HUDEP-2 (cell line): ENCODE measurements around the gene STARD13.

ENCODE experiments used
- DNase-seq, 76 experiments: peaks; one replicate each; lab custom pipeline; 2025; ENCODE audit not compliant: unreplicated experiment in 76 of 76; lab: John Stamatoyannopoulos, UW

Gene STARD13

DNA sequence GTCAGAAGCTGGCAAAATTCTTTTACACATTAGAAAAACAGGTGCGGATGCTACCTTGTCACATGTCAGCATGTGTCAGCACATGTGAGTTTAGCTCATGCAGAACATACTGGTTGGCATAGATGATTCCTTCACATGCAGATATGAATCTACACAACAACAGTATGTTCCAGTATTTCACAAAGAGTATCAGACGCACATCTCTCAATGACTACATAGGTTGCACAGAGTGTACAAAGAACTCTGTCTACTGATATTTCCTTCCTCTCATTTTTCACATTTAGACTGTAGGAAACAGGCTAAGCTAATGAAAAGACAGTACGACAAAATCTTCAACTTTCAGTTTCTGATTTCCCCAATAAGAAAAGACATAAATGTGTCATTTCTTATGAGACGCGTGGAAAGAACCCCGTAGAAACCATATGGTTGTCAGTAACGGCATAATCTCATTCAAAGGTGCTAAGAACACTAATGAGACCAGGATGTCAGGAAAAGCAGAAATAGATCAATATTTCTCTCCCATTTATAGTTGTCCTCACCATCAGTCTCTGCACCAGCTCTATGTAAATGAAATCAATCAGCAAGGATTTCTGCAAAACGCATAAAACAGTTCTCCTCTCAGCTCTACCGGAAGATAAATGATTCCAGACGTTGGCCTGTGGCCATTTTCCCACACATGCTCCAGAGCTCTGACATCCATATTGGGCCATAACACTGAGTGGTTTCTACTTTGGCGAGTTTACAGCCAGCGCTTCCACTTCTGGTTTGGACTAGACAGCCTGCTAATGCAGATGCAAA lies 81.2 kb downstream of the STARD13 start:
- DNase-seq: no peak

DNA sequence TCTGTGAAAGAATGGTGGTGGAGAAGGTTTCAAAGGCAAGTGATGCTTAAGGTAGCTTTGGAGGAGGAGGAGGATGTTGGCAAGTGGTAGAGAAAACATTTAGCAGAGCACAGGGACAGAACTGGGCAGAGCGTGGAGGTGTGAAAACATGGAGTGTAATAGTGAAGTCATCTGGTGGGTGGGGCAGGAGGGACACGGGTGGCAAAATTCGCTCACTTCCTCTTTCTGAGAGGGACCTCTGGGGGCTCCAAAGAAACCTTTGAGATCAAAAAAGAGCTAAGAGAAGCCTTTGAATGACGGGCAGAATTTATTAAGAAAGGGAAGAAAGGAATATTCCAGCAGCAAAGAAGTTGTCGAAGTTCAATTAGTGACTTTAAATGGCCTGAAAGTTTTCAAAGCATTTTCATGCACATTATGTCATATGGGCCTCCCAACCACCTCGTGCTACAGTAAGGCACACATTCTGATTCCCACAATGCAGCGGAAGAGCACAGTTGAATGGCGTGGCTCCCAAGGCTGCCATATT lies 82.8 kb downstream of the STARD13 start:
- no peak for DNase-seq

DNA sequence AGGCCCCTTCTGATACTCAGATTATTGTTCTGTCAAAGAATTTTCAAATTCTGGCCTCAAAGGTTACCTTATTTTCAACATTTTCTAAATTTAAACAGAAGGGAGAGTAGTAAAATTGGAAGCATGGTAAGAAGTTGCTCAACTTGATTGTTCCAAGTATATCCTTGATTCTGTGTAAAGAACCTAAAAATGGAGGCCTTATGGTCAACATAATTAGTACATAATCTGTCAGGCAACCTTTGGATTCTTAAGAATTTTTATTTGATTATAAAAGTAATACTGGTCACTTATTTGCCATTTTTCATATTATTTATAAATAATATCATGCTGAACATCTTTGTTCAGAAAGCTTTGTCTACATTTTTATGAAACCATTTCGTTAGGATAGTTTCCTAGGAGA lies 83.9 kb downstream of the STARD13 start:
- DNase-seq: no peak

DNA sequence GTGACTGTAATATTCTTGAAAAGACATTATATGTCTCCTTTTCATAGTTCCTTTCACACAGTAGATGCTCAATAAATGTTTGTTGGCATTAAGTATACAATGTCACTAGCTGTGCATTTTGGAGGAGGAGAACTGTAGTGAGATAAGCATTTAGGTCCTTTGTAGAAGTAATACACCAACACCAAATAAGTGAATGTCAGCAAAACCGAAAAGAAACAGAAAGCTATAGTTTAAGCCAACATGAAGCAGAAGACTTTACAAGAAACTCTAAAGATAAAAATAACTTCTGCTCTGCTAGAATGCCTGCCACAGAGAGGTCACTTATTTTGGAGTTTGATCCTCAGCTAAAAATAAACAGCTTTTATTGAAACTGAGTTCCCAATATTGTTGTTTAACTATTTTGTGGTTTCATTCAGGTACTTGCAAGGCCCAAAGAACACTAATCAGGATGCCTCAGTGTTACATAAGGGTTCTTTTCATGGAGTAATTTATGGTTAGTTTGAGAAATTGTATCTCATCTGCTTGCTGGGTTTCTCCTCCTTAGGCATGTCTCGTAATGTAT lies 86.2 kb downstream of the STARD13 start:
- DNase-seq: no peak

DNA sequence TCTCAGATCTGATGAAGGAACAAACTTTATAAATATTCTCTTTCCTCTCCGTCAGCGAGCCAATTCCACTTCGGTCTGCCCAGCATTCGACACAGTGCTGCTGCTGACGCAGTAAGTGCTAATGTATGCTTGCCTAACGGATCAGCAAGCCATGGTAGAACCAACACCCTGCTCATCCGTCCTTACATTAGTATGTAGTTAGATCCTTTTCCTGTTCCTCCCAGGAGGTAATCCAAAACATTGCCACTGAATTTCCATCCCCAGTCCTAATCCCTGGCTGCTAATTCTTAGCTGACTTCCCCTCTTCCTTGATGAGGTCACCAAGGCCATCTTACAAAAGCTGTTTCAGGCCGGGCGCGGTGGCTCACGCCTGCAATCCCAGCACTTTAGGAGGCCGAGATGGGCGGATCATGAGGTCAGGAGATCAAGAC lies 88.0 kb downstream of the STARD13 start:
- no peak for DNase-seq

DNA sequence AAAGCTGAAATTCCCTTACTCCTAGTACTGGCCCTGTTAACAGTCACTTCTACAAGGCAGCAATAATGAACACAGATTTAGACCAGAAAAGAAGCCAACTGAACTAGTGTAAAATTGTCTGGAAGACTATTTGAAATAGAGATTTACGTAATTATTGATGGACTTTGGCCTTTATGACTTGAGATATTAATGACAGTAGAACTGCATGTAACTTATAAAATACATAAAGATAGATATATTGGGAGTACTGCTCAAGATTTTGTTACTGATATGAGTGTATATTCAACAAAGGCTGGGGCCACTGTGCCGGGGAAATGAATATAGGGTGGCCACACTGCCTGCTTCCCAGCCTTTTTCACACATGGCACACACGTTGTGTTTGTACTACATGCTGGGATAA lies 88.8 kb downstream of the STARD13 start:
- DNase-seq: no peak

DNA sequence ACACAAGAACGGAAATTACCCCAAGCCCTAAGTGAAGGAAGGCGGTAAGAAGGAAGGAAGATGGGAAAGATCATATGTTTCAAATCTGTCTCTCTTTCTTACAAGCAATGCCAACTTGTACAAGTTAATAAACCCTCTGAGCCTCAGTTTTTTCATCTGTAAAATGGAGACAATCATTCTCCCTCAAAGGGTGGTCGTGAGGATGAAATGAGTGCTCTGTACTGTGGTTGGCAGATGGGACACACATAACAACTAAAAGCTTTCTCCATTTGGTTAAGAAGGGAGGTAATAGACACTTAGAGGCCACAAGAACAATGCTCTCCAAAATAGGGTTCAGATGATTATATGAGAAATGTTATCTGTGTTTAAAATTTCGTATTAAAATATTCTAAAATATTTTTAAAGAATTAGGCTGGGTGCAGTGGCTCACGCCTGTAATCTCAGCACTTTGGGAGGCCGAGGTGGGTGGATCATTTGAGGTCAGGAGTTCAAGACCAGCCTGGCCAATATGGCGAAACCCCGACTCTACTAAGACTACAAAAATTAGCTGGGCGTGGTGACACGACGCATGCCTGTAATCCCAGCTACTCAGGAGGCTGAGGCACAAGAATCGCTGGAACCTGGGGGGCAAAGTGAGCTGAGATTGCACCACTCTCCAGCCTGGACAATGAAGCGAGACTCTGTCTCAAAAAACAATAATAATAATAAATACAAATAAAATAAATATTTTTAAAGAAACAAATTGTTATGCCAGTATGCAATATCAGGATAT lies 89.7 kb downstream of the STARD13 start:
- no peak for DNase-seq

DNA sequence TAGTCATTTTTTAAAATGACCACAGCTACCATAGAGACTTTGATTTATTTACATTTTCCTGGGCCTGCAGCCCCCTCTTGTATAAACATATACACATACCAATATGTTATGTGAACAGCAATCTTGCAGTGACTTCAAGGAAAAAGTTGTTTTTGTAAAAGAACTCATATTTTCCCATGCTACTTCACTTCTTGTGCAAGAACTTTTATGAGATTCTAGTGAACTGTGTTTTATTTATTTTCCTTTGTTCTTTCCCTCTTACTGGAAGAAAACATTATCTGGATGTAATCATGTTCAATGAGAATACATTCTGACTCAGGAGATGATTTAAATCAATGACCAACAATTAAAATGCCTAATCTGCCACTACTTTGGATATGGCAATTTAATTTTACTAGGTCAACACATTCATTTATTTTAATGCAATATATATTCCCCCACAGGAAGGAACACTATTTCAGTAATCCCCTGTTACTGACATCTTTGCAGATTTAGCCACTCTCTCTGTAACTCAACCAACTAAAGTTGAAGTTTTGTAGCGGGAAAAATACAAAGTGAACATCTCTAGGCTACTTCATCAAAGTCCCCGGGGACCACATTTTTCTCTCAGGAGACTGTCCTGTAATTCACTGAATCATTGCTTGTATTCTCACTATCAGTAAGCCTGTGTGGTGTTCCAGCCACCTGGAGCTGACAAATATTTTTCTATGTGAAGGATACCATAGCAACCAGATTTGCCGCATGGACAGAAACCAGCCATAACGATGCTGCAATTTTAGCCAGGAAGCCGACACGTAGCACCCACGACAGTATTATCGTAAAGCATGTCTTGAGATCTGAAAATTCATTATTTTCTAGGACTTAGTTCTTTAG lies 90.5 kb downstream of the STARD13 start:
- no peak for DNase-seq

DNA sequence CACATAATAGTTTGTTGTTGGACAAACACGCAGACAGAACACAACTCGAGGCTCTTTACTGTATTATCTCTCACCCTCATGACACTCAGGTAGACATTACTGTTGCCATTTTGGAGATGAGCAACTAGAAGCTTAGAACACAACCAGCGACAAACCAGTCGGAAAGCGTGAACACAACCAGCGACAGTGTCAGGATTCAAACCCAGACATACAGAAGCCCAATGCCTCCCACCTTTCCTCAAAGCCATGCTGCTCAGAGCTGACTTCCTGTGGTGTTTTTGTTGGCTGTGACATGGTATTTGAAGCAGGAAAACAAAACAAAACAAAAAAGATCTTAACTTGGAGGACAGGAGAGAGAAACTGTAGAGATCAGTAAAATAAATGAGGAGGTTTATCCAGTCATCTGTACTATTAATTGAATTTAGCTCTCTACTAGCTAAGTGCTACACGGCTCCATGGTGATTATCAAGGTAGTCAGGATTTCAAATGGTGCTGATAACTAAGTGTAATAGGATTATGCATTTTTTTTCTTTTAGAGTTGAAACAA lies 92.1 kb downstream of the STARD13 start:
- no peak for DNase-seq

DNA sequence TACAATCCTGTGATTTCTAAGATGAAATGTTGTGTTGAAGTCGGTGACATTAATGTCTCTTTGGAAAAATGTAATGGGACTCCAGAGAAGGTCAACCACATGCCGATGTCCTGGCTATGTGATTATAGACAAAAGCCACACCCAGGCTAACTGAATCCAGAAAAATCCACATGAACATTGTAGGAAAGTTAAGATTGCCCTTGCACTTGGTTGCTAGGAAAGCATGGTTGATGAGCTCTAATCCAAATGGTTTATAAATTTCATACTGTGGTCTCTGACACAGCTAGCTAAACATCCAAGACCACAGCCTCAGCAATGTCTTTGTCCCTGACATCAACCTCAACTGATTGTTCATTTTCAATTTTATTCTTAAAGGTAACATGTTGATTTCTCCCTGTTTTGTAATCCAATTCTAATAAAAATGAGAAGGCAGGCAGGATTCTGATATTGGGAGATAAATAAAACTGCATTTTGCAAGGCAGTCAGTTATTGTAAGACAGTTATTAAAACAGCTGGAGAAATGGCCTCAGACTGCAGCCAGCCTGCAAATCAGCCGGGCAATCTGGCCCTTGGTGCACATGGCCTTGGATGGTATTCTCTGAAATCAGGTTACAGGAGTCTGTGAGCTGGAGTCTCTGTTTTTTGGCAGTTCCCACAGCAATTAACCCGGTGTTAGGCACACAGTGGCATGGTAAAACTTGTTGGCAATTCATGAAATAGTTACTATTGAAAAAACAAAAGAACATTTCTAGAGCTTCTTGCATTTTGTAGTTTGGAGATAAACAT lies 93.9 kb downstream of the STARD13 start:
- DNase-seq: no peak

DNA sequence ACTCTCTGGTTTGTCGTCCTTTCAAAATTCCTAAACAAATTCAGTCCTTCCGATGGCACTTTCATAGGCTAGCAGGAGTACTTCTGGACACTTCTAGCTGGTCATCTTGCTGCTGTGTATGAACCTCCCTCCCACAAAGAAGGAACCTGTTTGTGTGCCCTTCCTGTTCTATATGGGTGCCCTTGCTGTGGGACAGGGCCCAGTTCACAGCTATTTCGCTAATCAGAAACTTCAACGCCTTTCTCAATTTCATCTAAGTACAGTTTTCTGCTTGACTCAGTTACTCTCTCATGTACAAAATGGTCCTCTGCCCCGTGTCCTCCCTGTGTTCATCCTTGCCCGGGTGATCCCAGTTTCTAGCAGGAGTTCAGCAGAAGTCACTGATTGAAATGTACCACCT lies 96.1 kb downstream of the STARD13 start:
- no peak for DNase-seq

DNA sequence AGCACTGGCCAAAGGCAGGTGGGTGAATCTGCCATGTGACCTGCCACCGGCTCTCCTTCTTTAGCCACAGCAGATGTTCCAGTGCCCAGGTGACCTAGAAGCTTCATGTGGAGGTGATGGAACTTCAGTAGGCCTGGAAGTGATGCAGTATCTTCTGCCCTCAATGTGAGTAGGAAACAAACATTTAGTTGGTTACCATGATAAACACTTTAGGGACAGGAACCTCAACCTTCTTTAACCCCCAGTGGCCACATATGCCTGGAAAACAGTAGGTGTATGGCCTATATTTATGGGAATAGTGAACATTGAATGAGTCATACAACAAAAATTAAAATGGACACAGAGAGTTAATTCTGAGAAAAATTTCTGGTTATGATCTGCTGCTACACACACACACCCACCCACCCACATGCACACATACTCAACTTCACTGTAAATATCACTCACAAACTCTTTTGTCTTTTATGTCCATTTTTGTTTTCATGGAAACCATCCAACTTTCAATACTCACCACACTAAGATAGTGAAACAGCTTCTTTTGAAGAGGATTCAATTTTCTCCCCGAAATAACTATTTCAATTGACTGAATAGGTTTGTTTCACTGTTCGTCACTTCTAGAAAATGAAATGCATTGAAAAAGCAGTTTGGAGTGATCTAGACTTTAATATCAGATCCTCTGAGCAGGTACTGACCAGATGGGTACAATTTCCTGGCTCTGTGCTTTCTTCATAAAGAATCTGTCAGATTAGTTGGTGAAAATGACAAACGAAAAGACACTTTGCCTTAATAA lies 97.3 kb downstream of the STARD13 start:
- no peak for DNase-seq

DNA sequence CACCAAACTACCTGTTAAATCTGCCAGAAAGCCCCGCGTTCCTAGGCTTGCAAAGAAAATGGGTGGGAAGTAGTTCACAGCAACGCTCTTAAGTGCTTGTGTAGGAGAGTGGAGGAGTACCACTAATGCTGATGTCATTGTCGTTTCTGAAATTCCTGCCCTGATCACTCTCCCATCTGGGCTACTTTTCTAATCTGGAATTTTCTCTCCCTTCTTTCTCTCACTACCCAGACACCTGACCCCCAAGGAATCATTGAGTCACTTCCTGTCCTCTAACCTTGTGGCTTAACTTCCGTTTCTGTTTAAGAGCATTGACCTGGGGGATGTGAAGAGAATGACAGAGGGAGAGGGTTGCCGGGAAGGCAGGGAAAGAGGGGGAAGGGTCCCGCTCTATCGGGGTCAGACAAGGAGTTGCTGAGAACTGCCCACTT lies 98.7 kb downstream of the STARD13 start:
- no peak for DNase-seq

DNA sequence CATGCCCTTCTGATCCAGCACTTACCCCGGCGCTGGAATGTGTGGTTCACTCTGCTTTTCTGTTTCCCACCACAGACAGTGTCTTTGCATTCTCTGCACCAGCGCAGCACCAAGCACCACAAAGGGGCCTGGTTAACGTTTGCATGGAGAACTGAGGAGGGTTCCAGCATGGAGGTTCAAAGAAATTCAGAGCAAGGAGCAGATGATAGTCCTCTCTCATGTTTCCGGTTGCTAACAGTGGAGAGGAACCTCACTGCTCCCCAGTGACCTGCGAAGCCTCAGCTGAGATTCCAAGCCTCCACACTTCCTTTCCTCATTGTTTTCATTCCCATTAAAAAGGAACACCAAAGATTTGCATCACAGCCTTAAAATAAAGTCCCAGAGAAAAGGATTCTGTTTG lies 99.7 kb downstream of the STARD13 start:
- DNase-seq: no peak

DNA sequence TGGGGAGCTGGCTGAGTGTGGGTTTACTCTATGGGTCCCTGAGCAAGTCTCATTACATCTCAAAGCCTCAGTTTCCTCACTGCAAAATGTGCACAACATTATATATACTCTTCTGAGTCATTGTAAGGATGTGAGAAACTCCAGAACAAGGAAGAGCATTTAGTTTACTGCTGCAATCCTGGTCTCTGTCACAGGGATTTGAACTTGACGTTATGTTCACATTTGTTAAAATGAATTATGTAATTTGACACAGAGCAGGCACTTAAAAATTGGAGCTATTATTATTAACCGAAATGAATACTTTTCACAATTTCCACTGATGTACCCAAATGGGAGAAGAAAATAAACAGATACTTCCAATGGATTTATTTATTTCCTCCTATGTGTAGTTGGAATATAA lies 101.0 kb downstream of the STARD13 start:
- no peak for DNase-seq

DNA sequence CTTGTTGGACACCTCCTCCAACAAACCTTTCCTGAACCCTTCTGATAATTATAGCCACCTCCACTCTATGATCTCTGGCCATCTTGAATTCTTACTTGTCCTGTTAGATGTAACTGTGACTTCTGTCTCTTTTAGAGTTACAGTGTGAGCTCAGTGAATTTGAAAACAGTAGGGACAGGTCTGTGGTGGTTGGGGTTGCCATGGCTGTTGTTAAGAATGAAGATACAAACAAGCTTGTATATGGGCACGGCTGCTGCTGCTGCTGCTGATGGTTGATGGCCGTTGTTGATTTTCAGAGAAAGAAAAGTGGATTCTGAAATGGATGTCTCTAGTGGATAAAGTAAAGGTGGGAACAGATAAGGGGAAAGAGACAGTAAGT lies 101.5 kb downstream of the STARD13 start:
- no peak for DNase-seq

DNA sequence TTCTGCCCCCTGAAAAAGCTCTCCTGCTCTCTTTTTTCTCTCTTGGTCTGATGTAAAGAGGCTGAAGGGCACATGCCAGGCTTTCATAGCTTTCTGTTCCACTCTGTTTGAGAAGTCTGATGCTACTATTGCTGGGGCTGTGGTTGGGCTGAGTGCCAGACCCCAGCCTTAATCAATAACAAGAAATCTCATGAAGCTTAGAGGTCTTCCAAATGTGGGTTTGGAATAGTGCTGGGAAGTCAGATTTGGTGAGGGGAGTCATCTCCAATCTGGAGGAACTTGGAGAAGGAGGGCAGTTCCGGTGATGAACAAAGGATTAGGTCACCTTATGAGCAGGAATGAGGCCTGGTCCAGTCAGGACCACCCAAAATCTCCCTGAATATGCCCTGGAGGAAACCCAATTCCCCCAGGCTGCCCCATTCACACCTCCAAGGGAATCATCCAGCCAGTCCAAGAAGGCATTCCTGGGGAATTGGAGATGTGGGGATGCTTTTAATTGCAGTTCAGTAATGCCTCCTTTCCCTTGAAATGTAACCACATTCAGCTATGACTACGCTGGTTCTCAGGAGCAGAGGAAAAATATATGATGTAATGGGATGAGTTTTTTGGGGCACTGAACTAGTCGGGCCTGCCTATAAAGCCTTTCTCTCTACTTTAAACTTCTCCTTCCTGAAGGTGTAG lies 102.0 kb downstream of the STARD13 start:
- DNase-seq: no peak

DNA sequence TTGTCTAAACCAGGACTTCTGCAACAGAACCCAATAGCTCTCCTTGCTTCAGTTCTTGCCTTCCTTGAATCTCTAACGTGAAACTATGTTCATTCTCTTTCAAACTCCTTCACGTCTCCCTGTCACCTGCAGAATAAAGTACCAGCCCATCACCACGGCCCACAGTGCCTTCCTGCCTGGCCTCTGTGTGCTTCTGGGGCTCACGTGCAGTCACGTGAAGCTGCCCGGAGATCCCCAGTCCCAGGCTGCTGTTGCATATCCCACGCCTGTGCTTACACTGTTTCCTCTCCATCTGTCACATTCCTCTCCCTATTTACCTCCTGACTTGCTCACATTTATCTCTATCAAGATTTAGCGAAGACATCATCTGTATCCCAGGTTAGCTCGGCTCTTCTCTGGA lies 102.8 kb downstream of the STARD13 start:
- no peak for DNase-seq
